ENCODE results near the gene TMPRSS11E.

TMPRSS11E gene

GRCh38 chr4:68469482-68469881 lies 22.2 kb downstream of the TMPRSS11E start:
- H3K4me3 ChIP-seq (replicated peaks in 1 of 2; ENCODE audit: low read depth in 2 of 2, low read length in 2 of 2): no peak overlapping the region
- TF ChIP-seq CTCF (IDR thresholded peaks at IDR 0.05; ENCODE audit: low read depth, low read length): no peak
- no peak for DNase-seq (ENCODE audit: low read depth in 2 of 2)

- DNase-seq (ENCODE audit: low read depth in 2 of 2): no peak
- TF ChIP-seq CTCF (IDR thresholded peaks at IDR 0.05; ENCODE audit: low read depth, low read length): no peak
Observed at GRCh38 chr4:68476191-68476590, 28.9 kb downstream of the TMPRSS11E start.

GRCh38 chr4:68489338-68489737 lies 42.1 kb downstream of the TMPRSS11E start:
- H3K4me3 ChIP-seq (replicated peaks in 1 of 2; ENCODE audit: low read depth in 2 of 2, low read length in 2 of 2): no peak overlapping the region
- no peak for DNase-seq (ENCODE audit: low read depth in 2 of 2)
- TF ChIP-seq CTCF (IDR thresholded peaks at IDR 0.05; ENCODE audit: low read depth, low read length): no peak

More at GRCh38 chr4:68476191-68476590, 28.9 kb downstream of the TMPRSS11E start:
- H3K4me3 ChIP-seq (replicated peaks in 1 of 2; ENCODE audit: low read depth in 2 of 2, low read length in 2 of 2): no peak overlapping the region

GRCh38 chr4:68490826-68491457 lies 43.7 kb downstream of the TMPRSS11E start:
- no peak for TF ChIP-seq CTCF (IDR thresholded peaks at IDR 0.05; ENCODE audit: low read depth, low read length)
- no peak overlapping the region for H3K4me3 ChIP-seq (replicated peaks in 1 of 2; ENCODE audit: low read depth in 2 of 2, low read length in 2 of 2)
- DNase-seq (ENCODE audit: low read depth in 2 of 2): peak; percentile 2 to 6

GRCh38 chr4:68494688-68495087 lies 47.4 kb downstream of the TMPRSS11E start:
- H3K4me3 ChIP-seq (replicated peaks in 1 of 2; ENCODE audit: low read depth in 2 of 2, low read length in 2 of 2): no peak overlapping the region
- no peak for TF ChIP-seq CTCF (IDR thresholded peaks at IDR 0.05; ENCODE audit: low read depth, low read length)

GRCh38 chr4:68498413-68499007 lies 51.2 kb downstream of the TMPRSS11E start:
- H3K4me3 ChIP-seq (replicated peaks in 1 of 2; ENCODE audit: low read depth in 2 of 2, low read length in 2 of 2): no peak overlapping the region
- DNase-seq (ENCODE audit: low read depth in 2 of 2): peak; percentile 78 to 80
- peak; percentile 84 for TF ChIP-seq CTCF (IDR thresholded peaks at IDR 0.05; ENCODE audit: low read depth, low read length)

More at GRCh38 chr4:68494688-68495087, 47.4 kb downstream of the TMPRSS11E start:
- DNase-seq (ENCODE audit: low read depth in 2 of 2): no peak
